ENCODE data around the gene ACSL3.

DNA sequence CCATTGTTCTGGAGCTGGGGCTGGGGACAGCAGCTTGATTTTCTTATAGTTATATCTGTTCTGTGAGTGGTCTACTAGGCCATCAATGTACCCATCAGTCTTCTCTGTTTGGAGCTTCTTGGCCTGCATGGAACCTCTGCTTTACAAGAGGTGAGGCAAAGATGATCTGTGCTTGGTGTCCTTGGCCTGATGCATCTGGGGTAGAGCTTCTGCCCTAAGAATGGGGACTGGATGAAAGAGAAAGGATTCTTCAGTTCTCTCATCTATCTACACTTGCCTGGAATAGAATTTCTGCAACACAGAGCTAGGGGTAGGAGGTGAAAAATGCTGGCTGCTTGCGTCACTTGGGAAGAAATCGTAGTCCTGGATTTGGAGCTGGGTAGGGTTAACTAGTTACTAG is 46.2 kb downstream of the ACSL3 start:
- TF ChIP-seq, protein P1, sequence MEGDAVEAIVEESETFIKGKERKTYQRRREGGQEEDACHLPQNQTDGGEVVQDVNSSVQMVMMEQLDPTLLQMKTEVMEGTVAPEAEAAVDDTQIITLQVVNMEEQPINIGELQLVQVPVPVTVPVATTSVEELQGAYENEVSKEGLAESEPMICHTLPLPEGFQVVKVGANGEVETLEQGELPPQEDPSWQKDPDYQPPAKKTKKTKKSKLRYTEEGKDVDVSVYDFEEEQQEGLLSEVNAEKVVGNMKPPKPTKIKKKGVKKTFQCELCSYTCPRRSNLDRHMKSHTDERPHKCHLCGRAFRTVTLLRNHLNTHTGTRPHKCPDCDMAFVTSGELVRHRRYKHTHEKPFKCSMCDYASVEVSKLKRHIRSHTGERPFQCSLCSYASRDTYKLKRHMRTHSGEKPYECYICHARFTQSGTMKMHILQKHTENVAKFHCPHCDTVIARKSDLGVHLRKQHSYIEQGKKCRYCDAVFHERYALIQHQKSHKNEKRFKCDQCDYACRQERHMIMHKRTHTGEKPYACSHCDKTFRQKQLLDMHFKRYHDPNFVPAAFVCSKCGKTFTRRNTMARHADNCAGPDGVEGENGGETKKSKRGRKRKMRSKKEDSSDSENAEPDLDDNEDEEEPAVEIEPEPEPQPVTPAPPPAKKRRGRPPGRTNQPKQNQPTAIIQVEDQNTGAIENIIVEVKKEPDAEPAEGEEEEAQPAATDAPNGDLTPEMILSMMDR (IDR thresholded peaks at IDR 0.05) = no peak
- TF ChIP-seq POLR2AphosphoS5 (IDR thresholded peaks at IDR 0.05) = no peak

All from prostate gland (tissue), 2 donors.